HFF-Myc (cell line): ENCODE data around the gene TP53I13.

Experiments used
- DNase-seq: peaks from one replicate; pipeline ENCODE4 v3.0.0-alpha.2; 2011; ENCODE audit warnings: low read depth; ENCODE audit errors: extremely low read depth
- H3K4me3 ChIP-seq: replicated peaks from 2 replicates; pipeline ENCODE4 v1.5.1; 2011; ENCODE audit warnings: low read depth, mild to moderate bottlenecking, control low read depth, low read length
- TF ChIP-seq, protein P1 (sequence below): IDR thresholded peaks from 2 replicates; pipeline ENCODE4 v1.5.1; 2012; ENCODE audit warnings: mild to moderate bottlenecking, low read depth, low read length, control low read depth; ENCODE audit errors: missing control alignments

TP53I13 gene

GRCh38 chr17:29610395-29610794, 41.9 kb downstream of the TP53I13 start:
- no peak for DNase-seq
- TF ChIP-seq, protein P1, sequence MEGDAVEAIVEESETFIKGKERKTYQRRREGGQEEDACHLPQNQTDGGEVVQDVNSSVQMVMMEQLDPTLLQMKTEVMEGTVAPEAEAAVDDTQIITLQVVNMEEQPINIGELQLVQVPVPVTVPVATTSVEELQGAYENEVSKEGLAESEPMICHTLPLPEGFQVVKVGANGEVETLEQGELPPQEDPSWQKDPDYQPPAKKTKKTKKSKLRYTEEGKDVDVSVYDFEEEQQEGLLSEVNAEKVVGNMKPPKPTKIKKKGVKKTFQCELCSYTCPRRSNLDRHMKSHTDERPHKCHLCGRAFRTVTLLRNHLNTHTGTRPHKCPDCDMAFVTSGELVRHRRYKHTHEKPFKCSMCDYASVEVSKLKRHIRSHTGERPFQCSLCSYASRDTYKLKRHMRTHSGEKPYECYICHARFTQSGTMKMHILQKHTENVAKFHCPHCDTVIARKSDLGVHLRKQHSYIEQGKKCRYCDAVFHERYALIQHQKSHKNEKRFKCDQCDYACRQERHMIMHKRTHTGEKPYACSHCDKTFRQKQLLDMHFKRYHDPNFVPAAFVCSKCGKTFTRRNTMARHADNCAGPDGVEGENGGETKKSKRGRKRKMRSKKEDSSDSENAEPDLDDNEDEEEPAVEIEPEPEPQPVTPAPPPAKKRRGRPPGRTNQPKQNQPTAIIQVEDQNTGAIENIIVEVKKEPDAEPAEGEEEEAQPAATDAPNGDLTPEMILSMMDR = no peak
- no peak overlapping the region for H3K4me3 ChIP-seq

DNA sequence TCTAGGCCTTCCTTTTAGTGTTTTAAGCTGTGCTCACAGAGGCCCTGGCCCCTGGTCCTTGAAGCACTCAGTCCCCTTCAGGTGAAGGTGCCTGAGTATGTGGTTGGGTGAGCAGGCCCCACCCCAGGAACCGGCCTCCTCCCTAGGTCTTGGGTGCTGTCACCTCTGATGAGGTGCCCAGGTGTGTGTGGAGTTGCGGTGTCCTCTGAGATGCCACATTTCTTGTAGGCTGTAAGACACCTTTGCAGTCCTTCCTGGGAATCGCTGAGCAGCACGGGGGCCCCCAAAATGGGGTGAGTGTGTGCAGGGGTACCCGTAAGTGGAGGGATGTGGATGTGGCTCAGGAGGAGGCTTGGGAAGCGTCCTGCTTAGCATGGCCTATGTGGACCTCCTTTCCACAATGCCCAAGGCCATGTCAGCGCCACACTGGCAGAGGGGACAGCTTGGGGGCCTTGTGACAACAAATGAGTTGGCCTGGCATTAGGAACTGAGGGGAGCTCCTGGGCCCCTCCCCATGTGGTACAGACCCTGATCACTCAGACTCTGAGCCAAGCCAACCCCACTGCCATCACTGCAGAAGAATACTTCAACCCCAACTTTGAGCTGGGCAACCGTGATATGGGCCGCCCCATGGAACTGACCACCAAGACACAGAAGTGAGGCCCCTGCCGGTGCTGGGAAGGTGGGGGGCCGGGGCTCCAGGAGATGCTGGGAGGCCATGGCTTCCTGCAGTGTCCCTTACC, 43.0 kb downstream of the TP53I13 start:
- H3K4me3 ChIP-seq = no peak overlapping the region
- TF ChIP-seq, protein P1 = no peak
- no peak for DNase-seq

DNA sequence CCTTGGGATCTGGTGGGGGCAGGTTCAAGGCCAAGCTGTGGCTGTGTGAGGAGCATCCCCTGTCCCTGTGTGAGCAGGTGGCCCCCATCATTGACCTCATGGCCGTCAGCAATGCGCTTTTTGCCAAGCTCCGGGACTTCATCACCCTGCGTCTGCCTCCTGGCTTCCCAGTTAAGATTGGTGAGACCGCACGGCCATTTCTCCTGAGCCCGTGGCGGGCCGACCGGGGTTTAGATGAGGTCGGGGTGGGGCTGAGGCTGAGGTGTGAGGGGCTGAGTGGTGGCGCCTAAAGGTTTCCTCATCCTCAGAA, 43.5 kb downstream of the TP53I13 start:
- DNase-seq = no peak
- H3K4me3 ChIP-seq = no peak overlapping the region
- TF ChIP-seq, protein P1 = no peak

DNA sequence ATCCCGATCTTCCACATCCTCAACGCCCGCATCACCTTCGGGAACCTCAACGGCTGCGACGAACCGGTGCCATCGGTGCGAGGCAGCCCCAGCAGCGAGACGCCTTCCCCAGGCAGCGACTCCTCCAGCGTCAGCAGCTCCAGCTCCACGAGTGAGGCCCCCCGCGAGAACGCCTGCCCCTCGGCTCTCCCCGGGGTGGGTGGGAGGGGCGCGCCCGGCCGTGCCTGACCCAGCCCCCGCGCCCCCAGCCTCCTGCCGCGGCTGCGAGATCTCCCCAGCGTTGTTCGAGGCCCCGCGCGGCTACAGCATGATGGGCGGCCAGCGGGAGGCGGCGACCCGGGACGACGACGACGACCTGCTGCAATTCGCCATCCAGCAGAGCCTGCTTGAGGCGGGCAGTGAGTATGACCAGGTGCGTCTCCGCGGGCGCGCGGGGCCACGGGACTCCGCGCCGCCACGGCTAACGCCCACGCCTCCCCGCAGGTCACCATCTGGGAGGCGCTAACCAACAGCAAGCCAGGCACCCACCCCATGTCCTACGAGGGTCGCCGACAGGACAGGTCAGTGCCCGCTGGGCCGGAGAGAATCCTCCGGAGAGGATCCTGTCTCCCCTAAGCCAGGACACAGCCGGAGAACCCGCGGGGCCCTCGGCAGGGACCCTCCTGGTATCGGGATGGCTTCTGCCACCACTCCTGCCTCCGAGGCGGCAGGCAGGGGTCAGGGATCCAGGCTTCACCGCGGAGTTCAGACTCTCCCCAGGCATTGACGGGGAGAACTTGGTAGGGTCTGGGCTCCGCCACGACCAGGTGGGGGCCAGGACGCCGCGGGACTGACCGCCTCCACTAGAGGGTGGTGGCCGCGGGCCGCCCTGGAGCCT, 44.1 kb downstream of the TP53I13 start:
- TF ChIP-seq, protein P1 = no peak
- H3K4me3 ChIP-seq = no peak overlapping the region
- no peak for DNase-seq

DNA sequence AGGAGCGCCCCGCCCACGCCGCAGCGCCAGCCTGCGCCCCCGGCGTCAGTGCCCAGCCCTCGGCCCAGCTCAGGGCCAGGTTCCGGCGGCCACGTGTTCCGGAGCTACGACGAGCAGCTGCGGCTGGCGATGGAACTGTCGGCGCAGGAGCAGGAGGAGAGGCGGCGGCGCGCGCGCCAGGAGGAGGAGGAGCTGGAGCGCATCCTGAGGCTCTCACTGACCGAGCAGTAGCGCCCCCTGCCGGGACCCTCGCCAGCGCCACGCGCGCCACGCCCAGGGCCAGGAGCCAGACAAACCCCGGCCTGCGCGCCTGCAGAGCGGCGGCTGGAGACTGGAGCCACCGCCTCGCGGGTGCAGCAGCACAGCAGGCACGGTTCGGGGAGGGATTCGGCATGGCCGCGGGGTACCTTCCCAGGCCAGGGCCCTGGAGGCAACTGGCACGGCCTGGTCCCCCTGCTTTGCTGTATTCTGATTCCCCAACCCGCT, 44.9 kb downstream of the TP53I13 start:
- H3K4me3 ChIP-seq = no peak overlapping the region
- TF ChIP-seq, protein P1 = peak; percentile 77
- DNase-seq = no peak

DNA sequence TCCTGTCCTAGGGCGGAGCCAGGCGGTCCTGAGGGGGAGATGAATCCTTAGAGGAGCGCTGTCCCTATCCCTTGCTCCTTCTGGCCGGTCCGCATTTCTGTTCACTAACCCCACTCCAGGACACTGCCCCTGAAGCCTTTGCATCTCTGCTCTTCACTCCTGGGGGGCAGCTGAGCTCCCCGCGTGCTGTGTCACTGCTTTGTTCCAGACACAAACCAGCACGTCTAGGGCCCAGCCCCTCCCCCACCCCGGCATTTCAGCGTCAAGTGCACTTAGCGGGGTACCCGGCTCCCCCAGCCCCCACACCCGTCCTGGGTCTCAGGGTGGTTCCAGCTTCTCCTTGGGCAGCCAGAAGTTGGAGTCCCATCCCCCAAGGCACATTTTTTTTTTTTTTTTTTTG, 45.4 kb downstream of the TP53I13 start:
- H3K4me3 ChIP-seq = no peak overlapping the region
- TF ChIP-seq, protein P1 = no peak
- no peak for DNase-seq
